ENCODE results near the gene HIVEP1. TPM values are rescaled to one million over a fixed set of nuclear protein-coding genes. Genes with fewer than 3 reads are reported as not detected.

HIVEP1 gene
- total RNA-seq = 10 to 100 TPM; 26.7 to 40.8 TPM
- 1 to 10 TPM; 5.2 to 6.8 TPM for polyA plus RNA-seq
- long read RNA-seq, donor 1, partial matches to known transcripts = 9 of 13 reads
- long read RNA-seq, donor 1, other reads (novel, unspliced or antisense) = 4 of 13 reads
- long read RNA-seq, donor 2, partial matches to known transcripts = 6 of 14 reads
- long read RNA-seq, donor 2, other reads (novel, unspliced or antisense) = 8 of 14 reads

- intact Hi-C loops (cut with DNase I) = loop anchor here in 1 of 2 donors (10.0 kb wide), 1 partner anchor 407 kb away; no protein-coding TSS in a partner anchor
- H3K27me3 ChIP-seq (ENCODE audit: control insufficient read depth in 1 of 2, insufficient read depth in 2 of 2, low read length in 1 of 2) = no peaks in the 10 kb centered on the region
Observed at GRCh38 chr6:12012038-12012557, at the start of gene HIVEP1. HIVEP1 (plus strand) TSS chr6:12012312; CDS start chr6:12015629, 3,317 bp downstream.

DNA sequence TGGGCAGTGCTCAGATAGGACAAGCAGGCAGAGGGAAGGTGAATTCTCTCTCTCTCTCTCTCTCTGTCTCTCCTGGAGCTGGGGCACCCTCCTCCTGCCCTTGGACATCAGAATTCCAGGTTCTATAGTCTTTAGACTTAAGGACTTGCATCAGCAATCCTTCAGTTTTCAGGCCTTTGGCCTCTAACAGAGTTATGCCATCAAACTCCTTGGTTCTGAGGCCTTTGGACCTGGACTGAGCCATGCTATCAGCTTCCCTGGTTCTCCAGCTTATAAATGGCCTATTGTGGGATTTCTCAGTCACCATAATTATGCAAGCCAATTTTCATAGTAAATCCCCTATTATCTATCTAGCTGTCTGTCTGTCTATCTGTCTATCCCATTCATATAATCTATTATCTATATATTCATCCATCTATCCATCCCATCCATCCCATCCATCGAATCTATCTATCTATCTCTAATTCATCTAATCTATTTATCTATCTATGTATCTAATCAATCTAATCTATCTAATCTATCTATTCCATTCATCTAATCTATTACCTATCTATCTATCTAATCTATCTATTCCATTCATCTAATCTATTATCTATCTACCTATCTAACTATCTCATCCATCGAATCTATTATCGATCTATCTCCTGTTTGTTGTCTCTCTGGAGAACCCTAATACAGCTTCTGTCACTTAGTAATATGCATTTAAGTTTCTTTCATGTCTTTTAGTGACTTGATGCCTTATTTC, 48.2 kb upstream of the HIVEP1 start:
- DNase-seq = no peak
- no peak overlapping the region for H3K27ac ChIP-seq (ENCODE audit: low read depth in 1 of 2, low read length in 2 of 2)
- no peak for ATAC-seq (ENCODE audit: low FRiP score)
- H3K4me3 ChIP-seq (ENCODE audit: low read length in 2 of 2) = no peak overlapping the region
- no peaks in the 10 kb centered on the region for H3K9me3 ChIP-seq (ENCODE audit: control insufficient read depth, low read length)
- intact Hi-C loops (cut with DNase I) = no loop called here
- H3K4me1 ChIP-seq (ENCODE audit: control insufficient read depth in 1 of 2, insufficient read depth in 2 of 2, low read length in 2 of 2) = peaks cover 0 to 4% of the 10 kb centered on the region in 2 donors
- 95% methylated on average over 3 of the region's 3 CpGs for WGBS, 2 donors
- no peaks in the 10 kb centered on the region for H3K36me3 ChIP-seq (ENCODE audit: control insufficient read depth in 1 of 2, insufficient read depth in 2 of 2, low read length in 1 of 2)
- no peaks in the 10 kb centered on the region for H3K27me3 ChIP-seq (ENCODE audit: control insufficient read depth in 1 of 2, insufficient read depth in 2 of 2, low read length in 1 of 2)

More at GRCh38 chr6:12012038-12012557, at the start of gene HIVEP1:
- WGBS, 2 donors = 0 to 1% methylated on average over 49 to 78 of the region's 78 CpGs
- no peaks in the 10 kb centered on the region for H3K9me3 ChIP-seq (ENCODE audit: control insufficient read depth, low read length)
- no peaks in the 10 kb centered on the region for H3K4me1 ChIP-seq (ENCODE audit: control insufficient read depth in 1 of 2, insufficient read depth in 2 of 2, low read length in 2 of 2)
- no peak for ATAC-seq (ENCODE audit: low FRiP score)
- H3K27ac ChIP-seq (ENCODE audit: low read depth in 1 of 2, low read length in 2 of 2) = peak within 1 kb of the TSS; percentile 77 to 89
- H3K4me3 ChIP-seq (ENCODE audit: low read length in 2 of 2) = peak within 1 kb of the TSS; percentile 70 to 100
- no peaks in the 10 kb centered on the region for H3K36me3 ChIP-seq (ENCODE audit: control insufficient read depth in 1 of 2, insufficient read depth in 2 of 2, low read length in 1 of 2)
- DNase-seq = peak in 1 of 2 donors; percentile 82

GRCh38 chr6:11964729-11965335, 47.3 kb upstream of the HIVEP1 start:
- DNase-seq (no peak), ATAC-seq (ENCODE audit: low FRiP score) (no peak)
- Histone ChIP-seq H3K4me3 (ENCODE audit: low read length in 2 of 2) (no peak overlapping the region), H3K27ac (ENCODE audit: low read depth in 1 of 2, low read length in 2 of 2) (no peak overlapping the region), H3K4me1 (ENCODE audit: control insufficient read depth in 1 of 2, insufficient read depth in 2 of 2, low read length in 2 of 2) (peaks cover 0 to 7% of the 10 kb centered on the region in 2 donors), H3K27me3 (ENCODE audit: control insufficient read depth in 1 of 2, insufficient read depth in 2 of 2, low read length in 1 of 2) (no peaks in the 10 kb centered on the region), H3K36me3 (ENCODE audit: control insufficient read depth in 1 of 2, insufficient read depth in 2 of 2, low read length in 1 of 2) (no peaks in the 10 kb centered on the region), H3K9me3 (ENCODE audit: control insufficient read depth, low read length) (no peaks in the 10 kb centered on the region)
- intact Hi-C loops (cut with DNase I) = no loop called here
- 94 to 97% methylated on average over 3 of the region's 3 CpGs for WGBS, 2 donors

DNA sequence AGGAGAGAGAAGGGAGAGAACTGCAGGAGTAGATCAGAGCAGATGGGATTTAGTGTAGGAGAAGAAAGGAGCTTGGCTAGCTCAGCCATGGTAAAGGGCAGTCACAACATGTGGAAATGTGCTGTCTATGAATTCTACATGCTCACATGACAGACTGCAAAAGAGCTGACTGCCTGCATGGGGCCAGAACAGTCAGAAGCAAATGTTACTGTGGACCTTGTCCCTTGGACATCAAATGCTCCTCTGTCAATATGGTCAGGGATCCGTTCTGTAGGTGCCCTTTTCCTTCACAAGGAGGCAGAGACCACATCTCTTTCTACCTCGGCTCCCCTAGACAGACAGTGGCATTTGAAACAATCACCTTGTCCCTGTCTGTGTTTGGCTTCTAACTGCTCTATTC, 46.6 kb upstream of the HIVEP1 start:
- intact Hi-C loops (cut with DNase I) = no loop called here

GRCh38 chr6:11968241-11968806, 43.8 kb upstream of the HIVEP1 start:
- no peaks in the 10 kb centered on the region for H3K36me3 ChIP-seq (ENCODE audit: control insufficient read depth in 1 of 2, insufficient read depth in 2 of 2, low read length in 1 of 2)
- WGBS, 2 donors = 69 to 70% methylated on average over 3 of the region's 3 CpGs
- no peak for ATAC-seq (ENCODE audit: low FRiP score)
- no peak overlapping the region for H3K27ac ChIP-seq (ENCODE audit: low read depth in 1 of 2, low read length in 2 of 2)
- intact Hi-C loops (cut with DNase I) = no loop called here
- peaks cover 0 to 7% of the 10 kb centered on the region in 2 donors for H3K4me1 ChIP-seq (ENCODE audit: control insufficient read depth in 1 of 2, insufficient read depth in 2 of 2, low read length in 2 of 2)
- H3K27me3 ChIP-seq (ENCODE audit: control insufficient read depth in 1 of 2, insufficient read depth in 2 of 2, low read length in 1 of 2) = no peaks in the 10 kb centered on the region
- no peaks in the 10 kb centered on the region for H3K9me3 ChIP-seq (ENCODE audit: control insufficient read depth, low read length)
- H3K4me3 ChIP-seq (ENCODE audit: low read length in 2 of 2) = no peak overlapping the region
- DNase-seq = no peak

More for the DNA sequence above, 46.6 kb upstream of the HIVEP1 start:
- DNase-seq (no peak), ATAC-seq (ENCODE audit: low FRiP score) (no peak)
- H3K4me3 ChIP-seq (ENCODE audit: low read length in 2 of 2) = no peak overlapping the region
- no peaks in the 10 kb centered on the region for H3K36me3 ChIP-seq (ENCODE audit: control insufficient read depth in 1 of 2, insufficient read depth in 2 of 2, low read length in 1 of 2)
- no peaks in the 10 kb centered on the region for H3K27me3 ChIP-seq (ENCODE audit: control insufficient read depth in 1 of 2, insufficient read depth in 2 of 2, low read length in 1 of 2)
- peaks cover 0 to 7% of the 10 kb centered on the region in 2 donors for H3K4me1 ChIP-seq (ENCODE audit: control insufficient read depth in 1 of 2, insufficient read depth in 2 of 2, low read length in 2 of 2)
- WGBS, 2 donors = 87 to 88% methylated on average over 2 of the region's 2 CpGs
- H3K9me3 ChIP-seq (ENCODE audit: control insufficient read depth, low read length) = no peaks in the 10 kb centered on the region
- no peak overlapping the region for H3K27ac ChIP-seq (ENCODE audit: low read depth in 1 of 2, low read length in 2 of 2)

GRCh38 chr6:11969092-11969491, 43.0 kb upstream of the HIVEP1 start:
- peak; percentile 40 for ATAC-seq (ENCODE audit: low FRiP score)
- no peaks in the 10 kb centered on the region for H3K9me3 ChIP-seq (ENCODE audit: control insufficient read depth, low read length)
- DNase-seq = no peak
- whole genome bisulfite sequencing, 2 donors = 3 to 6% methylated on average over 2 of the region's 2 CpGs
- H3K27ac ChIP-seq (ENCODE audit: low read depth in 1 of 2, low read length in 2 of 2) = no peak overlapping the region
- no peaks in the 10 kb centered on the region for H3K36me3 ChIP-seq (ENCODE audit: control insufficient read depth in 1 of 2, insufficient read depth in 2 of 2, low read length in 1 of 2)
- H3K4me3 ChIP-seq (ENCODE audit: low read length in 2 of 2) = peak overlapping the region in 1 of 2 donors; percentile 44
- H3K27me3 ChIP-seq (ENCODE audit: control insufficient read depth in 1 of 2, insufficient read depth in 2 of 2, low read length in 1 of 2) = no peaks in the 10 kb centered on the region
- intact Hi-C loops (cut with DNase I) = no loop called here
- peaks cover 0 to 7% of the 10 kb centered on the region in 2 donors for H3K4me1 ChIP-seq (ENCODE audit: control insufficient read depth in 1 of 2, insufficient read depth in 2 of 2, low read length in 2 of 2)

DNA sequence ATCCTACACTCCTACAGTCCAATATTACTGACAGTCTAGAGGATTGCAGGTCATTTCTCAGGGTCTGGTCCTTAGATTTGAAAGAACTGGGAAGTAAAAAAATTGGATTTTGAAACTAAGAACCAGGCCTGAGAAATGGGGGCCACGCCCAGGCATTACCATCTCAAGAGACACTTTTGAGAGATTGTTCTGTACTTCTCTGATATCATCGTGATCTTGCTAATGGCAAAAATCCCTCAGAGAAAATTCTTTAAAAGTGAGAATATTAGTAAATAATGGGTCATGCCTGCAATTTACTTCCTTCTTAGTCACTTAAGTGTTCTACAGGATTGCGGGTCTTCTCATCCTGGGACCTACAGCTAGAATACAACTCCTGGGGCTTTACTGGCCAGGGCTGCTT, 42.0 kb upstream of the HIVEP1 start:
- ATAC-seq (ENCODE audit: low FRiP score) = no peak
- Histone ChIP-seq H3K27me3 (ENCODE audit: control insufficient read depth in 1 of 2, insufficient read depth in 2 of 2, low read length in 1 of 2) (no peaks in the 10 kb centered on the region), H3K27ac (ENCODE audit: low read depth in 1 of 2, low read length in 2 of 2) (no peak overlapping the region), H3K36me3 (ENCODE audit: control insufficient read depth in 1 of 2, insufficient read depth in 2 of 2, low read length in 1 of 2) (no peaks in the 10 kb centered on the region), H3K4me1 (ENCODE audit: control insufficient read depth in 1 of 2, insufficient read depth in 2 of 2, low read length in 2 of 2) (peaks cover 0 to 7% of the 10 kb centered on the region in 2 donors), H3K4me3 (ENCODE audit: low read length in 2 of 2) (no peak overlapping the region), H3K9me3 (ENCODE audit: control insufficient read depth, low read length) (no peaks in the 10 kb centered on the region)
- 95 to 97% methylated on average over 3 of the region's 3 CpGs for WGBS, 2 donors
- intact Hi-C loops (cut with DNase I) = no loop called here
- DNase-seq = no peak

DNA sequence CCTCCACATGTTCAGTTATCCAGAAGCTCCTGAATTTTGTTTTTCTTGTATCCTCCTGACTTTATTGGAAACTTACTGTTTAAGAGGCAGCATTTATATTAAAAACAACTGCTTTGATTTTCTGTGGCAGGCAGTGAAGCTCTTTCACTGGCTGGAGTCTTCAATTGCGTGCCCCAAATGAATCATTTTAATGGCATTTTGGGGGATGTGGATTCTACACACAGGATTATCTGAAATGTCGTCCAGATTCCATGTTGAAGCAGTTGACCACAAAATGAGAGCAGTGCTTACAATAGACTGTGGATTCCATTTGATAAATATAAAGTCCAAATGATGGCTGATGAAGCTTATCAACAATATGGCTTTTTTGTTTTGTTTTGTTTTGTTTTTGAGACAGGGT, 41.0 kb upstream of the HIVEP1 start:
- Histone ChIP-seq H3K9me3 (ENCODE audit: control insufficient read depth, low read length) (no peaks in the 10 kb centered on the region), H3K36me3 (ENCODE audit: control insufficient read depth in 1 of 2, insufficient read depth in 2 of 2, low read length in 1 of 2) (no peaks in the 10 kb centered on the region), H3K4me1 (ENCODE audit: control insufficient read depth in 1 of 2, insufficient read depth in 2 of 2, low read length in 2 of 2) (peaks cover 0 to 7% of the 10 kb centered on the region in 2 donors), H3K4me3 (ENCODE audit: low read length in 2 of 2) (no peak overlapping the region), H3K27ac (ENCODE audit: low read depth in 1 of 2, low read length in 2 of 2) (no peak overlapping the region), H3K27me3 (ENCODE audit: control insufficient read depth in 1 of 2, insufficient read depth in 2 of 2, low read length in 1 of 2) (no peaks in the 10 kb centered on the region)
- ATAC-seq (ENCODE audit: low FRiP score) = no peak
- WGBS, 2 donors = 61 to 64% methylated on average over 2 of the region's 2 CpGs
- intact Hi-C loops (cut with DNase I) = no loop called here
- no peak for DNase-seq
